Activated CD8-positive, alpha-beta memory T cell treated with anti-CD3 and anti-CD28 coated beads for 24 hours (primary cell): ENCODE results near the gene MYO16.

Experiments
- DNase-seq: peaks from one replicate; pipeline ENCODE4 v3.0.0-alpha.2; 2020

Gene MYO16

GRCh38 chr13:108629181-108629752 is at the start of gene MYO16:
MYO16 (plus strand) TSS chr13:108629611; CDS start chr13:108629845, 234 bp downstream.
- no peak for DNase-seq

GRCh38 chr13:108586826-108587225 is 42.6 kb upstream of the MYO16 start:
- DNase-seq: no peak

- DNase-seq: no peak
Observed at GRCh38 chr13:108588516-108588915, 40.9 kb upstream of the MYO16 start.

- no peak for DNase-seq
Observed at GRCh38 chr13:108594153-108594552, 35.3 kb upstream of the MYO16 start.

GRCh38 chr13:108595436-108596274 is 33.8 kb upstream of the MYO16 start:
- DNase-seq: no peak

GRCh38 chr13:108597943-108598342 is 31.5 kb upstream of the MYO16 start:
- no peak for DNase-seq

- DNase-seq: no peak
Observed at GRCh38 chr13:108606424-108606823, 23.0 kb upstream of the MYO16 start.

- no peak for DNase-seq
Observed at GRCh38 chr13:108609353-108609752, 20.1 kb upstream of the MYO16 start.

- no peak for DNase-seq
Observed at GRCh38 chr13:108610507-108610906, 18.9 kb upstream of the MYO16 start.

- no peak for DNase-seq
Observed at GRCh38 chr13:108615241-108615640, 14.2 kb upstream of the MYO16 start.

- no peak for DNase-seq
Observed at GRCh38 chr13:108618233-108618632, 11.2 kb upstream of the MYO16 start.

GRCh38 chr13:108621462-108621861 is 7.9 kb upstream of the MYO16 start:
- no peak for DNase-seq

GRCh38 chr13:108624108-108624507 is 5.3 kb upstream of the MYO16 start:
- no peak for DNase-seq

GRCh38 chr13:108624979-108625378 is 4.4 kb upstream of the MYO16 start:
- no peak for DNase-seq

GRCh38 chr13:108629988-108630387 is 577 bp downstream of the MYO16 start:
- DNase-seq: no peak

GRCh38 chr13:108632649-108633167 is 3.3 kb downstream of the MYO16 start:
- no peak for DNase-seq

- no peak for DNase-seq
Observed at GRCh38 chr13:108638901-108639300, 9.5 kb downstream of the MYO16 start.

- no peak for DNase-seq
Observed at GRCh38 chr13:108643646-108644353, 14.4 kb downstream of the MYO16 start.

GRCh38 chr13:108645376-108645775 is 16.0 kb downstream of the MYO16 start:
- DNase-seq: no peak

- no peak for DNase-seq
Observed at GRCh38 chr13:108650271-108650670, 20.9 kb downstream of the MYO16 start.

GRCh38 chr13:108656742-108657141 is 27.3 kb downstream of the MYO16 start:
- DNase-seq: no peak

- no peak for DNase-seq
Observed at GRCh38 chr13:108657519-108657918, 28.1 kb downstream of the MYO16 start.

- DNase-seq: no peak
Observed at GRCh38 chr13:108662528-108662927, 33.1 kb downstream of the MYO16 start.

- no peak for DNase-seq
Observed at GRCh38 chr13:108663710-108664109, 34.3 kb downstream of the MYO16 start.
